ENCODE data around the gene LMF1.

Gene LMF1

GRCh38 chr16:933581-933980 is 37.2 kb downstream of the LMF1 start:
- H3K27ac ChIP-seq (ENCODE audit: low read length): no peak overlapping the region
- H3K36me3 ChIP-seq (replicated peaks; ENCODE audit: low read depth, low read length): no peaks in the 10 kb centered on the region
- no peak overlapping the region for H3K4me3 ChIP-seq (ENCODE audit: low read length)
- H3K4me1 ChIP-seq (ENCODE audit: low read length): no peaks in the 10 kb centered on the region
- H4K20me1 ChIP-seq (ENCODE audit: insufficient read depth, low read length): no peaks in the 10 kb centered on the region
- H2AFZ ChIP-seq (ENCODE audit: low read depth, low read length): no peak overlapping the region
- no peaks in the 10 kb centered on the region for H3K79me2 ChIP-seq (ENCODE audit: low read length)
- no peak overlapping the region for H3K4me2 ChIP-seq (ENCODE audit: low read length)
- TF ChIP-seq CTCF (IDR thresholded peaks at IDR 0.05; ENCODE audit: low read depth, low read length) (no peak), EZH2phosphoT487 (IDR thresholded peaks at IDR 0.05; ENCODE audit: low read depth) (no peak)
- H3K9ac ChIP-seq (ENCODE audit: low read length): no peak overlapping the region
- H3K27me3 ChIP-seq (ENCODE audit: low read depth, low read length): no peaks in the 10 kb centered on the region
- no peaks in the 10 kb centered on the region for H3K9me3 ChIP-seq (ENCODE audit: insufficient read depth, low read length)

GRCh38 chr16:932831-933330 is 37.9 kb downstream of the LMF1 start:
- Histone ChIP-seq H3K36me3 (replicated peaks; ENCODE audit: low read depth, low read length) (no peaks in the 10 kb centered on the region), H3K27me3 (ENCODE audit: low read depth, low read length) (no peaks in the 10 kb centered on the region), H3K4me2 (ENCODE audit: low read length) (no peak overlapping the region), H4K20me1 (ENCODE audit: insufficient read depth, low read length) (no peaks in the 10 kb centered on the region), H3K27ac (ENCODE audit: low read length) (no peak overlapping the region), H2AFZ (ENCODE audit: low read depth, low read length) (no peak overlapping the region), H3K4me3 (ENCODE audit: low read length) (no peak overlapping the region), H3K4me1 (ENCODE audit: low read length) (no peaks in the 10 kb centered on the region), H3K79me2 (ENCODE audit: low read length) (no peaks in the 10 kb centered on the region), H3K9me3 (ENCODE audit: insufficient read depth, low read length) (no peaks in the 10 kb centered on the region), H3K9ac (ENCODE audit: low read length) (no peak overlapping the region)
- no peak for TF ChIP-seq EZH2phosphoT487 (IDR thresholded peaks at IDR 0.05; ENCODE audit: low read depth)
- no peak for TF ChIP-seq CTCF (IDR thresholded peaks at IDR 0.05; ENCODE audit: low read depth, low read length)

- H3K27me3 ChIP-seq (ENCODE audit: low read depth, low read length): no peaks in the 10 kb centered on the region
- no peaks in the 10 kb centered on the region for H3K79me2 ChIP-seq (ENCODE audit: low read length)
- H3K9ac ChIP-seq (ENCODE audit: low read length): no peak overlapping the region
- no peak overlapping the region for H3K4me3 ChIP-seq (ENCODE audit: low read length)
- no peaks in the 10 kb centered on the region for H3K4me1 ChIP-seq (ENCODE audit: low read length)
- TF ChIP-seq CTCF (IDR thresholded peaks at IDR 0.05; ENCODE audit: low read depth, low read length) (no peak), EZH2phosphoT487 (IDR thresholded peaks at IDR 0.05; ENCODE audit: low read depth) (no peak)
- H4K20me1 ChIP-seq (ENCODE audit: insufficient read depth, low read length): no peaks in the 10 kb centered on the region
- H3K4me2 ChIP-seq (ENCODE audit: low read length): no peak overlapping the region
- H2AFZ ChIP-seq (ENCODE audit: low read depth, low read length): no peak overlapping the region
- H3K9me3 ChIP-seq (ENCODE audit: insufficient read depth, low read length): no peaks in the 10 kb centered on the region
- no peaks in the 10 kb centered on the region for H3K36me3 ChIP-seq (replicated peaks; ENCODE audit: low read depth, low read length)
- no peak overlapping the region for H3K27ac ChIP-seq (ENCODE audit: low read length)
Measured at GRCh38 chr16:931626-932500, 38.9 kb downstream of the LMF1 start.

- Histone ChIP-seq H3K4me1 (ENCODE audit: low read length) (no peaks in the 10 kb centered on the region), H3K27ac (ENCODE audit: low read length) (no peak overlapping the region), H3K79me2 (ENCODE audit: low read length) (no peaks in the 10 kb centered on the region), H3K9ac (ENCODE audit: low read length) (no peak overlapping the region), H3K4me2 (ENCODE audit: low read length) (no peak overlapping the region), H3K4me3 (ENCODE audit: low read length) (no peak overlapping the region), H3K9me3 (ENCODE audit: insufficient read depth, low read length) (no peaks in the 10 kb centered on the region), H2AFZ (ENCODE audit: low read depth, low read length) (no peak overlapping the region), H3K36me3 (replicated peaks; ENCODE audit: low read depth, low read length) (peaks cover 2% of the 10 kb centered on the region), H4K20me1 (ENCODE audit: insufficient read depth, low read length) (no peaks in the 10 kb centered on the region), H3K27me3 (ENCODE audit: low read depth, low read length) (no peaks in the 10 kb centered on the region)
- TF ChIP-seq EZH2phosphoT487 (IDR thresholded peaks at IDR 0.05; ENCODE audit: low read depth): no peak
- no peak for TF ChIP-seq CTCF (IDR thresholded peaks at IDR 0.05; ENCODE audit: low read depth, low read length)
Measured at GRCh38 chr16:931171-931570, 39.6 kb downstream of the LMF1 start.
